ENCODE data around the gene OR52J3.

OR52J3 gene

GRCh38 chr11:5096011-5096410, 49.7 kb downstream of the OR52J3 start:
- no peak for FAIRE-seq

All from colon (tissue), 2 donors.